Osteocyte (in vitro differentiated cells): ENCODE measurements around the gene ANXA5. TPM values are rescaled to one million over a fixed set of nuclear protein-coding genes. Genes with fewer than 3 reads are reported as not detected.

Source experiments
- DNase-seq: peaks from one replicate; pipeline ENCODE4 v3.0.0; 2021; ENCODE audit warnings: mixed read lengths; ENCODE audit not compliant: unreplicated experiment; ENCODE audit errors: extremely low spot score
- H3K27ac Mint-ChIP-seq: one replicate; pipeline ENCODE4 v1.8.0; 2021; ENCODE audit warnings: mild to moderate bottlenecking, mixed read lengths; ENCODE audit not compliant: unreplicated experiment
- H3K27me3 Mint-ChIP-seq: one replicate; pipeline ENCODE4 v1.8.0; 2021; ENCODE audit warnings: mixed read lengths; ENCODE audit not compliant: unreplicated experiment
- H3K36me3 Mint-ChIP-seq: one replicate; pipeline ENCODE4 v1.8.0; 2021; ENCODE audit warnings: mixed read lengths; ENCODE audit not compliant: unreplicated experiment
- H3K4me1 Mint-ChIP-seq: one replicate; pipeline ENCODE4 v1.8.0; 2021; ENCODE audit warnings: mixed read lengths; ENCODE audit not compliant: unreplicated experiment
- H3K4me3 Mint-ChIP-seq: one replicate; pipeline ENCODE4 v1.8.0; 2021; ENCODE audit warnings: mild to moderate bottlenecking, moderate library complexity, mixed read lengths; ENCODE audit not compliant: unreplicated experiment
- H3K9me3 Mint-ChIP-seq: one replicate; pipeline ENCODE4 v1.8.0; 2021; ENCODE audit warnings: mixed read lengths; ENCODE audit not compliant: unreplicated experiment
- total RNA-seq: library from RNA; stranded (reverse); gene quantifications from 2 replicates; pipeline ENCODE4 v1.2.1, GENCODE V29; 2021
- TF ChIP-seq, protein P1 (sequence below): fragments of 200-600 bp; sonication (generic); IDR thresholded peaks from 2 replicates; pipeline ENCODE4 v1.5.0; 2021; ENCODE audit warnings: antibody characterized with exemption, mild to moderate bottlenecking, moderate library complexity

Gene ANXA5
- total RNA-seq, 1 donor from 2014 or later: 488 TPM

DNA sequence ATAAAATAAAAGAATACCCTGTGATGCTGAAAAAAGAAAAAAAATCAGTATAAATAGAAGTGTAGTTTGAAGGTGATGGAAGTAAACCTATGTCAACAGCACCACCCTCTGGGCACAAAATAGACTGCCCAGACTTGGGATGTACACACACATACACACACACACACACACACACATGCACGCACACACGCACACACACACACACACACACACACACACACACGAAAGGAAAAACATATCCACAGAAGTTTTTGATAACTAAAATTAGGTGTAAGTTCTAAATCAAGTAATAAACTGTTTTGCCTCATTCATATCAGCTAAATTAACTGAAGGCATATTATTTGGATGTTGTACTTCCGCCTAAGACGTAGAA, 40.5 kb downstream of the ANXA5 start:
- TF ChIP-seq, protein P1, sequence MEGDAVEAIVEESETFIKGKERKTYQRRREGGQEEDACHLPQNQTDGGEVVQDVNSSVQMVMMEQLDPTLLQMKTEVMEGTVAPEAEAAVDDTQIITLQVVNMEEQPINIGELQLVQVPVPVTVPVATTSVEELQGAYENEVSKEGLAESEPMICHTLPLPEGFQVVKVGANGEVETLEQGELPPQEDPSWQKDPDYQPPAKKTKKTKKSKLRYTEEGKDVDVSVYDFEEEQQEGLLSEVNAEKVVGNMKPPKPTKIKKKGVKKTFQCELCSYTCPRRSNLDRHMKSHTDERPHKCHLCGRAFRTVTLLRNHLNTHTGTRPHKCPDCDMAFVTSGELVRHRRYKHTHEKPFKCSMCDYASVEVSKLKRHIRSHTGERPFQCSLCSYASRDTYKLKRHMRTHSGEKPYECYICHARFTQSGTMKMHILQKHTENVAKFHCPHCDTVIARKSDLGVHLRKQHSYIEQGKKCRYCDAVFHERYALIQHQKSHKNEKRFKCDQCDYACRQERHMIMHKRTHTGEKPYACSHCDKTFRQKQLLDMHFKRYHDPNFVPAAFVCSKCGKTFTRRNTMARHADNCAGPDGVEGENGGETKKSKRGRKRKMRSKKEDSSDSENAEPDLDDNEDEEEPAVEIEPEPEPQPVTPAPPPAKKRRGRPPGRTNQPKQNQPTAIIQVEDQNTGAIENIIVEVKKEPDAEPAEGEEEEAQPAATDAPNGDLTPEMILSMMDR: peak; percentile 46
- H3K4me3 Mint-ChIP-seq: no peak overlapping the region
- H3K27ac Mint-ChIP-seq: no peak overlapping the region
- no peak for DNase-seq
- no peaks in the 10 kb centered on the region for H3K36me3 Mint-ChIP-seq
- peaks cover 10% of the 10 kb centered on the region for H3K4me1 Mint-ChIP-seq
- no peaks in the 10 kb centered on the region for H3K27me3 Mint-ChIP-seq
- no peaks in the 10 kb centered on the region for H3K9me3 Mint-ChIP-seq

DNA sequence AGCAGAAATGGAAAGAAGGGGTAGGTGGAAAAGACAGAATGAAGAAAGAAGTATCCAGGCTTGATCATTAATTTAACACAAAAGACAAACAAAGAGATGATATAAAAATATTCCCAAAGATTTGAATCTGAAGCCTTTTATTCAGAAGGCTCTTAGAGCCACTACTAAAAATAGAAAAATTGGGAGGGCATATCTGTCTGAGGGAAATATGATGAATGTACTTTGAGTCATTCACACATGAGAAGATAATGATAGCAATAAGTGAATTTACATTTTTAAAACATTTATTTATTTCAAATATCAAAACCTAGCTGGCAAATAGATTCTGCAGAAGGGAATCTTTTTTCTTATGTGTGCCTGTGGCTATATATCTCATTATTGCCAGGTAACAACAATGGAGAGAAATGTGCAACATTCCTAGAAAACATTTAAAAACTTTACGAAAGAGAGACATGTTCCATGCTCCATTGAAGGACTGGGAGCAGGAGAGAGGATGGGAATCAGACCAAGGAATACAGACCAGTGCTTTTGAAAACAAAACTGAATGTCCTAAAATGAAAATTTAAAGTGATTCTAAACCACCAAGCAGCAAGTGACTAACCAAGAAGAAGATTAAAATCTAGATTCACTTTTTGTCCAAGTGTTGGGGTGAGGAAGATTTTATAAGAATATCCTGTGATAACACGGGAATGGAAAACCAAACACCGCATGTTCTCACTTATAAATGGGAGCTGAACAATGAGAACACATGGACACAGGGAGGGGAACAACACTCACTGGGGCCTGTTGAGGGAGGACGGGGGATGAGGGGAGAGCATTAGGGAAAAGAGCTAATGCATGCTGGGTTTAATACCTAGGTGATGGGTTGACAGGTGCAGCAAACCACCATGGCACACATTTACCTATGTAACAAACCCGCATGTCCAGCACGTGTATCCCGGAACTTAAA, 41.2 kb downstream of the ANXA5 start:
- no peak for DNase-seq
- H3K36me3 Mint-ChIP-seq: no peaks in the 10 kb centered on the region
- TF ChIP-seq, protein P1: no peak
- no peaks in the 10 kb centered on the region for H3K27me3 Mint-ChIP-seq
- no peaks in the 10 kb centered on the region for H3K9me3 Mint-ChIP-seq
- H3K27ac Mint-ChIP-seq: no peak overlapping the region
- no peak overlapping the region for H3K4me3 Mint-ChIP-seq
- H3K4me1 Mint-ChIP-seq: peaks cover 10% of the 10 kb centered on the region

DNA sequence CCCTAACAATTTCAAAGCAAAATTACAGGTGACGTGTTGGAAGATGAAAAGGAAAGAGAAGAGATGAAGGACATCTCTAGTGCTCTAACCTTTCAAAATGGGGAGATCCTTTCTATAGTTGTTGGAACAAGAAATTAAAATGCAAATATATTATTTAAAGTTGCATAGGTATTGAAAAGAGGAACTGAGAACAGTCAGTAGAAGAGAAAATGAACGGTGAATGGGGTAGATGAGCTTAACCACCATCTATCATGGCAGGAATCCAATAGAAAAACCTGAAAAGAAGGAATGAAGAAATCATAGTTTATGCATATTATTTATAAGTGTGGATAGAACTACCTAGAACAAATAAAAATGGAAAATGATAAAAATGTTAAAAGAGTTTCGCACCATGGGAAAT, 42.0 kb downstream of the ANXA5 start:
- no peaks in the 10 kb centered on the region for H3K27me3 Mint-ChIP-seq
- TF ChIP-seq, protein P1: no peak
- peaks cover 10% of the 10 kb centered on the region for H3K4me1 Mint-ChIP-seq
- no peaks in the 10 kb centered on the region for H3K9me3 Mint-ChIP-seq
- DNase-seq: no peak
- H3K27ac Mint-ChIP-seq: no peak overlapping the region
- H3K36me3 Mint-ChIP-seq: no peaks in the 10 kb centered on the region
- H3K4me3 Mint-ChIP-seq: no peak overlapping the region

DNA sequence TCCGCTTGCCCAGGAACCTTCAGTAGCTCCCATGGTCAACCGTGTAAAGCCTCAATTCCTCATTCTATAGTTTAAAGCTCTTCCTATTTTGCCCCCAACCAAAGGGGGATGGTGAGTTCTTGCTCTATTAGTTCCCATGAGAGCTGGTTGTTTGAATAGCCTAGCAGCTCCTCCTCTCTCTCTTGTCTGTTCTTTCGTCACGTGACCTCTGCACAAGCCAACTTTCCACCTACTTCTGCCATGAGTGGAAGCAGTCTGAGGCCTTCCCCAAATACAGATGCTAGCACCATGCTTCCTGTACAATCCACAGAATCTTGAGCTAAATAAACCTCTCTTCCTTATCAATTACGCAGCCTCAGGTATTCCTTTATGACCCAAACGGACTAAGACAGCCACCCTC, 42.8 kb downstream of the ANXA5 start:
- TF ChIP-seq, protein P1: no peak
- no peak for DNase-seq
- no peaks in the 10 kb centered on the region for H3K27me3 Mint-ChIP-seq
- no peak overlapping the region for H3K27ac Mint-ChIP-seq
- H3K4me3 Mint-ChIP-seq: no peak overlapping the region
- H3K4me1 Mint-ChIP-seq: peaks cover 10% of the 10 kb centered on the region
- H3K36me3 Mint-ChIP-seq: no peaks in the 10 kb centered on the region
- H3K9me3 Mint-ChIP-seq: no peaks in the 10 kb centered on the region

DNA sequence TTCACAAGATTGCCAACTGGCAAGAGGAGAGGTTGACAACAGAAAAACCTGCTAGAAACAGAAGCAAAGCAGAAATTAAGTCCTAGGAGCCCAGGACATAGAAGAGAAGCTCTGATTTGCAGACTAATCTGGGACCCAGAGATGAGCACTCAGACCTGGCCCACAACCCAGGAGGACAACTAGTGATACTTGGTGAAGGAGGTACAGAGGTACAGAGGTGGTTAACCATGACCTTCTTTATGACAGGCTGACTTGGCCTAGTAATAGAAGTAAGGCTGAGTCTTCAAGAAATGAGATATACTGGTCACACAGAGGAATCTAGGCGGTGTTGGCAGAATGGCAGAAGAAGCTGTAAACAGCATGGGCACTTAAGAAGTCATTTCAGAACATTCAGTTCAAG, 43.6 kb downstream of the ANXA5 start:
- H3K4me1 Mint-ChIP-seq: peaks cover 10% of the 10 kb centered on the region
- TF ChIP-seq, protein P1: no peak
- no peak for DNase-seq
- H3K27ac Mint-ChIP-seq: no peak overlapping the region
- H3K4me3 Mint-ChIP-seq: no peak overlapping the region
- no peaks in the 10 kb centered on the region for H3K27me3 Mint-ChIP-seq
- H3K9me3 Mint-ChIP-seq: no peaks in the 10 kb centered on the region
- H3K36me3 Mint-ChIP-seq: no peaks in the 10 kb centered on the region
